Spleen (tissue), 11 donors: ENCODE measurements around the gene PUS1. TPM values are rescaled to one million over a fixed set of nuclear protein-coding genes. Genes with fewer than 3 reads are reported as not detected.

Experiments used
- DNase-seq: peaks from one replicate; pipeline ENCODE4 v3.0.0-alpha.2; 2020
- H3K27ac ChIP-seq, 8 donors: fragments of 200-600 bp; sonication (generic) in 7 of 8; 1 replicate in 4 of 8; 2 replicates in 4 of 8; pipeline versions ENCODE4 v1.5.0 to v1.8.0; 2016 to 2021; ENCODE audit warnings: inconsistent platforms in 4 of 8, mild to moderate bottlenecking in 4 of 8, moderate library complexity in 1 of 8
- H3K27me3 ChIP-seq, 7 donors: fragments of 200-600 bp; sonication (generic) in 6 of 7; replicated peaks in 1 of 7; 1 replicate in 4 of 7; 2 replicates in 3 of 7; pipeline versions ENCODE4 v1.5.0 to v1.8.0; 2016 to 2021; ENCODE audit warnings: inconsistent platforms in 3 of 7, mild to moderate bottlenecking in 1 of 7
- H3K36me3 ChIP-seq, 6 donors: fragments of 200-600 bp; sonication (generic) in 5 of 6; 1 replicate in 4 of 6; 2 replicates in 2 of 6; pipeline versions ENCODE4 v1.5.0 to v1.8.0; 2016 to 2021; ENCODE audit warnings: inconsistent platforms in 2 of 6
- H3K4me1 ChIP-seq, 6 donors: fragments of 200-600 bp; sonication (generic) in 5 of 6; 1 replicate in 3 of 6; 2 replicates in 3 of 6; pipeline versions ENCODE4 v1.5.0 to v1.8.0; 2016 to 2021; ENCODE audit warnings: inconsistent platforms in 3 of 6
- H3K4me3 ChIP-seq, 8 donors: fragments of 200-600 bp; sonication (generic) in 7 of 8; 1 replicate in 4 of 8; 2 replicates in 4 of 8; pipeline versions ENCODE4 v1.5.0 to v1.8.0; 2016 to 2021; ENCODE audit warnings: inconsistent platforms in 4 of 8, mild to moderate bottlenecking in 4 of 8, moderate library complexity in 2 of 8
- H3K9me3 ChIP-seq, 8 donors: fragments of 200-600 bp; sonication (generic) in 7 of 8; 1 replicate in 4 of 8; 2 replicates in 4 of 8; pipeline versions ENCODE4 v1.5.0 to v1.8.0; 2016 to 2021; ENCODE audit warnings: inconsistent platforms in 4 of 8
- CTCF ChIP-seq, 11 experiments: fragments of 200-600 bp in 7 of 11; fragments of 450-650 bp in 4 of 11; sonication (generic) in 4 of 11; IDR thresholded peaks in 8 of 11; conservative IDR thresholded peaks in 3 of 11; 1 replicate in 7 of 11; 2 replicates in 4 of 11; pipeline versions ENCODE4 v1.4.0 to v1.8.0; 2016 to 2021; ENCODE audit warnings: antibody characterized with exemption in 11 of 11, inconsistent platforms in 4 of 11, mild to moderate bottlenecking in 1 of 11
- POLR2A ChIP-seq, 3 donors: fragments of 450-650 bp; IDR thresholded peaks; one replicate each; pipeline ENCODE4 v1.5.1; 2017; ENCODE audit warnings: antibody characterized with exemption in 3 of 3, mild to moderate bottlenecking in 1 of 3
- POLR2AphosphoS5 ChIP-seq, 3 donors: sonication (generic); formaldehyde crosslinking; IDR thresholded peaks; one replicate each; pipeline ENCODE4 v1.5.1; 2017; ENCODE audit warnings: antibody characterized with exemption in 3 of 3
- WGBS, 5 donors: extraction: QIAGEN DNeasy Blood & Tissue Kit in 3 of 5; methylation state at CpG; one replicate each; pipeline versions ENCODE4 v1.1.5 to v1.1.7; 2013 to 2018; 5-methylcytosine and 5-hydroxymethylcytosine counted together
- intact Hi-C: fragments of 100-400 bp; cut with DNase I; formaldehyde crosslinking; loops from one replicate; pipeline ENCODE4 v1.15.0; 2023; ENCODE audit warnings: low total_unique reads
- polyA plus RNA-seq, 3 donors: library from polyadenylated mRNA; stranded (reverse); fragments of 200-250 nt; gene quantifications; one replicate each; pipeline ENCODE4 v1.2.1, GENCODE V29; 2013
- total RNA-seq, 7 donors: library from RNA; depleted of rRNA in 3 of 7; stranded (reverse); fragments of >200 nt in 3 of 7; fragmentation: NEBNext Ultra II Directional in 4 of 7; extraction: Animal tissue kit (Norgen Biotek cat#: 25700) in 4 of 7; gene quantifications; one replicate each; pipeline versions ENCODE4 v1.1.0 to v1.2.1, GENCODE V29; 2016 to 2021
- donor health status: healthy with polysubstance abuse.
- donor health status: DM: no; HTN: no; CAD: no; lungs with moderate emphysema.
- donor health status: DM: no; HTN: no; CAD: no.
- donor health status: Bipolar disorder and iron deficiency.
- donor health status: healthy.
- donor health status: DM: no; HTN: no; CAD: no.
- donor health status: DM: yes; HTN: yes; CAD: no.

Gene PUS1
- total and polyA plus RNA-seq, 10 donors = 16.0 to 46.5 (median 30.0) TPM

GRCh38 chr12:131915000-131915689 is 13.9 kb upstream of the PUS1 start:
- Histone ChIP-seq H3K27ac (no peak overlapping the region), H3K4me1 (peaks cover 5 to 30% (median 15%) of the 10 kb centered on the region in 6 donors), H3K4me3 (no peak overlapping the region), H3K27me3 (no peaks in the 10 kb centered on the region), H3K9me3 (no peaks in the 10 kb centered on the region), H3K36me3 (peaks cover 0 to 98% (median 84%) of the 10 kb centered on the region in 6 donors)
- DNase-seq = no peak
- TF ChIP-seq POLR2A (IDR thresholded peaks at IDR 0.05) (no peak), POLR2AphosphoS5 (IDR thresholded peaks at IDR 0.05) (peak in 2 of 3 donors; percentile 10 to 31), CTCF (IDR thresholded peaks at IDR 0.05 in 8 of 11, conservative IDR thresholded peaks at IDR 0.05 in 3 of 11) (no peak)
- intact Hi-C loops = no loop called here
- 90 to 97% (median 95%) methylated on average over 17 to 20 of the region's 20 CpGs for WGBS, 5 donors

GRCh38 chr12:131915823-131916222 is 13.3 kb upstream of the PUS1 start:
- Histone ChIP-seq H3K36me3 (peaks cover 0 to 98% (median 83%) of the 10 kb centered on the region in 6 donors), H3K9me3 (no peaks in the 10 kb centered on the region), H3K27ac (no peak overlapping the region), H3K4me1 (peaks cover 5 to 23% (median 15%) of the 10 kb centered on the region in 6 donors), H3K4me3 (no peak overlapping the region), H3K27me3 (no peaks in the 10 kb centered on the region)
- intact Hi-C loops = no loop called here
- TF ChIP-seq POLR2A (IDR thresholded peaks at IDR 0.05) = no peak
- TF ChIP-seq CTCF (IDR thresholded peaks at IDR 0.05 in 8 of 11, conservative IDR thresholded peaks at IDR 0.05 in 3 of 11) = no peak
- no peak for TF ChIP-seq POLR2AphosphoS5 (IDR thresholded peaks at IDR 0.05)
- WGBS, 5 donors = 88 to 96% (median 96%) methylated on average over 15 to 21 of the region's 21 CpGs
- no peak for DNase-seq

GRCh38 chr12:131916306-131917138 is 12.6 kb upstream of the PUS1 start:
- intact Hi-C loops = no loop called here
- H3K27me3 ChIP-seq = no peaks in the 10 kb centered on the region
- no peak overlapping the region for H3K4me3 ChIP-seq
- TF ChIP-seq CTCF (IDR thresholded peaks at IDR 0.05 in 8 of 11, conservative IDR thresholded peaks at IDR 0.05 in 3 of 11) = no peak
- TF ChIP-seq POLR2AphosphoS5 (IDR thresholded peaks at IDR 0.05) = peak in 1 of 3 donors; percentile 37
- DNase-seq = no peak
- peaks cover 0 to 98% (median 83%) of the 10 kb centered on the region in 6 donors for H3K36me3 ChIP-seq
- 91 to 94% (median 93%) methylated on average over 22 to 36 of the region's 36 CpGs for WGBS, 5 donors
- peaks cover 5 to 17% (median 14%) of the 10 kb centered on the region in 6 donors for H3K4me1 ChIP-seq
- no peak overlapping the region for H3K27ac ChIP-seq
- no peaks in the 10 kb centered on the region for H3K9me3 ChIP-seq
